Measurements from ENCODE around the gene RBM10. TPM values are rescaled to one million over a fixed set of nuclear protein-coding genes. Genes with fewer than 3 reads are reported as not detected.

The RBM10 gene
- total RNA-seq, 2 donors from 2014 or later = 71.6 to 82.4 TPM

GRCh38 chrX:47175588-47175980 lies 30.6 kb downstream of the RBM10 start:
- DNase-seq (no peak), ATAC-seq (replicated peaks in 1 of 2) (no peak)
- Mint-ChIP-seq H3K4me3 (no peak overlapping the region), H3K4me1 (ENCODE audit: low read depth) (no peaks in the 10 kb centered on the region), H3K27ac (no peak overlapping the region), H3K9me3 (no peaks in the 10 kb centered on the region), H3K36me3 (ENCODE audit: insufficient read depth in 2 of 2) (peaks cover 3 to 10% of the 10 kb centered on the region in 2 donors), H3K27me3 (ENCODE audit: low read depth) (peaks cover 12% of the 10 kb centered on the region)

GRCh38 chrX:47176101-47176740 lies 31.2 kb downstream of the RBM10 start:
- DNase-seq (no peak), ATAC-seq (replicated peaks in 1 of 2) (no peak)
- Mint-ChIP-seq H3K4me1 (ENCODE audit: low read depth) (no peaks in the 10 kb centered on the region), H3K27me3 (ENCODE audit: low read depth) (peaks cover 12% of the 10 kb centered on the region), H3K9me3 (no peaks in the 10 kb centered on the region), H3K36me3 (ENCODE audit: insufficient read depth in 2 of 2) (peaks cover 3 to 10% of the 10 kb centered on the region in 2 donors), H3K27ac (no peak overlapping the region), H3K4me3 (no peak overlapping the region)

- H3K4me1 Mint-ChIP-seq (ENCODE audit: low read depth) = no peaks in the 10 kb centered on the region
- no peaks in the 10 kb centered on the region for H3K9me3 Mint-ChIP-seq
- peaks cover 3 to 10% of the 10 kb centered on the region in 2 donors for H3K36me3 Mint-ChIP-seq (ENCODE audit: insufficient read depth in 2 of 2)
- H3K27ac Mint-ChIP-seq = no peak overlapping the region
- no peak overlapping the region for H3K4me3 Mint-ChIP-seq
- H3K27me3 Mint-ChIP-seq (ENCODE audit: low read depth) = peaks cover 12% of the 10 kb centered on the region
- DNase-seq (no peak), ATAC-seq (replicated peaks in 1 of 2) (no peak)
Measured at GRCh38 chrX:47177079-47177478, 32.1 kb downstream of the RBM10 start.

GRCh38 chrX:47178337-47178736 lies 33.3 kb downstream of the RBM10 start:
- ATAC-seq (replicated peaks in 1 of 2) = no peak
- H3K36me3 Mint-ChIP-seq (ENCODE audit: insufficient read depth in 2 of 2) = peaks cover 6 to 10% of the 10 kb centered on the region in 2 donors

GRCh38 chrX:47179221-47179927 lies 34.4 kb downstream of the RBM10 start:
- DNase-seq = no peak
- no peak overlapping the region for H3K4me3 Mint-ChIP-seq
- H3K36me3 Mint-ChIP-seq (ENCODE audit: insufficient read depth in 2 of 2) = peaks cover 6 to 8% of the 10 kb centered on the region in 2 donors
- no peaks in the 10 kb centered on the region for H3K4me1 Mint-ChIP-seq (ENCODE audit: low read depth)
- H3K27me3 Mint-ChIP-seq (ENCODE audit: low read depth) = peaks cover 20% of the 10 kb centered on the region
- H3K27ac Mint-ChIP-seq = no peak overlapping the region
- no peak for ATAC-seq (replicated peaks in 1 of 2)
- H3K9me3 Mint-ChIP-seq = no peaks in the 10 kb centered on the region

More at GRCh38 chrX:47178337-47178736, 33.3 kb downstream of the RBM10 start:
- Mint-ChIP-seq H3K4me3 (no peak overlapping the region), H3K27me3 (ENCODE audit: low read depth) (peaks cover 20% of the 10 kb centered on the region), H3K9me3 (no peaks in the 10 kb centered on the region), H3K27ac (no peak overlapping the region), H3K4me1 (ENCODE audit: low read depth) (no peaks in the 10 kb centered on the region)
- no peak for DNase-seq

- no peak for DNase-seq
- H3K9me3 Mint-ChIP-seq = no peaks in the 10 kb centered on the region
- no peaks in the 10 kb centered on the region for H3K4me1 Mint-ChIP-seq (ENCODE audit: low read depth)
- no peak for ATAC-seq (replicated peaks in 1 of 2)
- H3K4me3 Mint-ChIP-seq = no peak overlapping the region
- no peak overlapping the region for H3K27ac Mint-ChIP-seq
- peaks cover 20% of the 10 kb centered on the region for H3K27me3 Mint-ChIP-seq (ENCODE audit: low read depth)
- peaks cover 6 to 8% of the 10 kb centered on the region in 2 donors for H3K36me3 Mint-ChIP-seq (ENCODE audit: insufficient read depth in 2 of 2)
Measured at GRCh38 chrX:47179928-47180255, 34.9 kb downstream of the RBM10 start.

GRCh38 chrX:47180346-47180745 lies 35.3 kb downstream of the RBM10 start:
- Mint-ChIP-seq H3K36me3 (ENCODE audit: insufficient read depth in 2 of 2) (peaks cover 6 to 8% of the 10 kb centered on the region in 2 donors), H3K4me1 (ENCODE audit: low read depth) (no peaks in the 10 kb centered on the region), H3K4me3 (no peak overlapping the region), H3K27me3 (ENCODE audit: low read depth) (peaks cover 20% of the 10 kb centered on the region), H3K9me3 (no peaks in the 10 kb centered on the region), H3K27ac (no peak overlapping the region)
- ATAC-seq (replicated peaks in 1 of 2) = no peak
- no peak for DNase-seq

GRCh38 chrX:47181301-47181700 lies 36.3 kb downstream of the RBM10 start:
- ATAC-seq (replicated peaks in 1 of 2) = no peak
- DNase-seq = no peak
- H3K9me3 Mint-ChIP-seq = no peaks in the 10 kb centered on the region
- H3K4me1 Mint-ChIP-seq (ENCODE audit: low read depth) = no peaks in the 10 kb centered on the region
- peaks cover 9 to 11% of the 10 kb centered on the region in 2 donors for H3K36me3 Mint-ChIP-seq (ENCODE audit: insufficient read depth in 2 of 2)
- H3K4me3 Mint-ChIP-seq = no peak overlapping the region
- no peak overlapping the region for H3K27ac Mint-ChIP-seq
- peaks cover 20% of the 10 kb centered on the region for H3K27me3 Mint-ChIP-seq (ENCODE audit: low read depth)

GRCh38 chrX:47182106-47182700 lies 37.2 kb downstream of the RBM10 start:
- H3K9me3 Mint-ChIP-seq = no peaks in the 10 kb centered on the region
- H3K36me3 Mint-ChIP-seq (ENCODE audit: insufficient read depth in 2 of 2) = peaks cover 9% of the 10 kb centered on the region in 2 donors
- H3K27ac Mint-ChIP-seq = no peak overlapping the region
- no peak overlapping the region for H3K4me3 Mint-ChIP-seq
- peaks cover under 1% of the 10 kb centered on the region for H3K4me1 Mint-ChIP-seq (ENCODE audit: low read depth)
- no peak for ATAC-seq (replicated peaks in 1 of 2)
- H3K27me3 Mint-ChIP-seq (ENCODE audit: low read depth) = peaks cover 20% of the 10 kb centered on the region
- no peak for DNase-seq

GRCh38 chrX:47184486-47184885 lies 39.5 kb downstream of the RBM10 start:
- no peak overlapping the region for H3K27ac Mint-ChIP-seq
- peaks cover 4 to 6% of the 10 kb centered on the region in 2 donors for H3K36me3 Mint-ChIP-seq (ENCODE audit: insufficient read depth in 2 of 2)
- ATAC-seq (replicated peaks in 1 of 2) = no peak
- H3K4me1 Mint-ChIP-seq (ENCODE audit: low read depth) = peaks cover 19% of the 10 kb centered on the region
- H3K4me3 Mint-ChIP-seq = no peak overlapping the region
- H3K27me3 Mint-ChIP-seq (ENCODE audit: low read depth) = peaks cover 13% of the 10 kb centered on the region
- no peak for DNase-seq
- no peaks in the 10 kb centered on the region for H3K9me3 Mint-ChIP-seq

GRCh38 chrX:47185241-47185640 lies 40.2 kb downstream of the RBM10 start:
- DNase-seq = no peak
- ATAC-seq (replicated peaks in 1 of 2) = no peak
- Mint-ChIP-seq H3K27ac (no peak overlapping the region), H3K4me3 (no peak overlapping the region), H3K4me1 (ENCODE audit: low read depth) (peaks cover 20% of the 10 kb centered on the region), H3K36me3 (ENCODE audit: insufficient read depth in 2 of 2) (peaks cover 4 to 6% of the 10 kb centered on the region in 2 donors), H3K27me3 (ENCODE audit: low read depth) (peaks cover 13% of the 10 kb centered on the region), H3K9me3 (no peaks in the 10 kb centered on the region)

GRCh38 chrX:47186096-47186740 lies 41.2 kb downstream of the RBM10 start:
- Mint-ChIP-seq H3K36me3 (ENCODE audit: insufficient read depth in 2 of 2) (peaks cover 4 to 8% of the 10 kb centered on the region in 2 donors), H3K4me3 (no peak overlapping the region), H3K27me3 (ENCODE audit: low read depth) (peaks cover 13% of the 10 kb centered on the region), H3K4me1 (ENCODE audit: low read depth) (peaks cover 30% of the 10 kb centered on the region), H3K9me3 (no peaks in the 10 kb centered on the region), H3K27ac (no peak overlapping the region)
- no peak for ATAC-seq (replicated peaks in 1 of 2)
- DNase-seq = no peak

GRCh38 chrX:47187106-47187677 lies 42.2 kb downstream of the RBM10 start:
- DNase-seq (no peak), ATAC-seq (replicated peaks in 1 of 2) (no peak)
- peaks cover 31% of the 10 kb centered on the region for H3K4me1 Mint-ChIP-seq (ENCODE audit: low read depth)
- peaks cover 13% of the 10 kb centered on the region for H3K27me3 Mint-ChIP-seq (ENCODE audit: low read depth)
- H3K9me3 Mint-ChIP-seq = no peaks in the 10 kb centered on the region
- no peak overlapping the region for H3K4me3 Mint-ChIP-seq
- no peak overlapping the region for H3K27ac Mint-ChIP-seq
- peaks cover 4 to 8% of the 10 kb centered on the region in 2 donors for H3K36me3 Mint-ChIP-seq (ENCODE audit: insufficient read depth in 2 of 2)
